Hematopoietic multipotent progenitor cell treated with erythropoietin and hydrocortisone succinate and interleukin-3 and kit ligand, for 6 days (in vitro differentiated cells): ENCODE measurements around the gene MAPKBP1.

Experiments
- DNase-seq: peaks from one replicate; pipeline ENCODE4 v3.0.0-alpha.2; 2015

Gene MAPKBP1

DNA sequence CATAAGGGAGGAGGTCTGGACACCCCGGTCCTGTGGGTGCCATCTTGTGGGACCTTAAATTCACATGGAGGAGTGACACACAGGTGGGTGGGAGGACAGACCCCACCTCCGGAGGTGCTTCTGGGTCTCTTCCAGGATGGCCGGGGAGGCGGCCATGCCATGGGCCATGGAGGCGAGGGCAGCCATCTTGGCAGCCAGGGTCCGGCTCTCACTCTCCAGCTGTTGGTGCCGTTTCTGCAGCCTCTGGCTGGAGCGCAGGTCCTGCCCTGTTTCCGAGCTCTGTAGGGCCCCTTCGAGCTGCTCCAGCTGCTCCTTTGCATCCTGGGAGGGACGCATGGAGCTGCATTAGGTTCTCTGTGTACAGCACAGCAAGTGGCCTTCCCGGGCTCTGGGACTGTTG lies 100.5 kb downstream of the MAPKBP1 start:
- no peak for DNase-seq

DNA sequence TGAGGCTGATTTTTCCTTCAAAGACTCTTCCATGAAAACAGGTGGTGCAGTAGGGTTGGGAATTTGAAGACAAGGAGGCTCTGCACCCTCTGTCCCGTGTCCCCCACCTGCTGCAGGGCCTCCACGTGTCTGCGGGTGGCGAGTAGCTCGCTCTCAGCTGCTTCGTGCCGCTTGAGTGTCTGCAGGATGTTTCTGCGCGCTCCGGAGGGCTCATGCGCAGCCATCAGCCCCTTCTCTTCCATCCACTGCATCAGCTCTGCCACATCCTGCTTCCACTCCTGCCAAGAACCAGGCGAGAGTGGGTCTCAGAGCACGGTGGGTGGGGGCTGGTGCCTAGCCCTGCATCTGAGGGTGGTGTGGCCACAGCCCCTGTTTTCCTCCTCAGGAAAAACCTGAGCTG lies 101.7 kb downstream of the MAPKBP1 start:
- DNase-seq, result no peak

DNA sequence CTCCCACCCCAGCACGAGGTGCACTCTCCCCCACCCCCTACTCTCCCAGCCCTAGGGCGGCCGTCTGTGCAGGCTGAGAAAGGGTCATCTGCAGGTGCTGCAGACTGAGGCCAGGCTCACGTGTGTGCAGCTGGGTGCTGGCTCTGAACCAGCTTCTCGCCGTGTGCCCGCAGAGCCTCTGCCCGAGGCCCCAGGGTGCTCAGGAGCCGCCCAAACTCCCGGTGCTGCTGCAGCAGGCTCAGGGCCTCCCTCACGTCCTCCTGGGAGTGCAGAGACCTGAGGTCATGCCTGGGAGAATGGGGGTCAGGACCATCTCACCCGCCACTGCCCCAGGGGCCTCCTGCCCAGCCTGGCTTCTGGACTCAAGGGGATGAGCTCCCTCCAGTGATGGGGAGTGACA lies 102.4 kb downstream of the MAPKBP1 start:
- no peak for DNase-seq
